Measurements from ENCODE around the gene KIAA0930.

GRCh38 chr22:45200860-45201511 is 39.7 kb downstream of the KIAA0930 start:
- no peak for TF ChIP-seq CTCF (IDR thresholded peaks at IDR 0.05)
- TF ChIP-seq POLR2AphosphoS5 (IDR thresholded peaks at IDR 0.05) = no peak
- TF ChIP-seq POLR2A (IDR thresholded peaks at IDR 0.05) = no peak

All from breast epithelium (tissue), 3 donors.